Suprapubic skin (tissue), 3 donors: ENCODE data around the gene NFATC2.

ENCODE experiments used
- EP300 ChIP-seq: sonication (generic); formaldehyde crosslinking; IDR thresholded peaks from one replicate; pipeline ENCODE4 v1.6.1; 2017; ENCODE audit warnings: antibody characterized with exemption
- POLR2A ChIP-seq, 2 donors: fragments of 450-650 bp; IDR thresholded peaks; one replicate each; pipeline ENCODE4 v1.6.1; 2017; ENCODE audit warnings: antibody characterized with exemption in 2 of 2, mild to moderate bottlenecking in 2 of 2, moderate library complexity in 2 of 2
- TF ChIP-seq, protein P1 (sequence below), 2 donors: fragments of 200-600 bp in 1 of 2; fragments of 450-650 bp in 1 of 2; sonication (generic) in 1 of 2; IDR thresholded peaks; one replicate each; pipeline ENCODE4 v1.5.1; 2016 to 2019; ENCODE audit warnings: antibody characterized with exemption in 2 of 2, mild to moderate bottlenecking in 1 of 2, moderate library complexity in 1 of 2

DNA sequence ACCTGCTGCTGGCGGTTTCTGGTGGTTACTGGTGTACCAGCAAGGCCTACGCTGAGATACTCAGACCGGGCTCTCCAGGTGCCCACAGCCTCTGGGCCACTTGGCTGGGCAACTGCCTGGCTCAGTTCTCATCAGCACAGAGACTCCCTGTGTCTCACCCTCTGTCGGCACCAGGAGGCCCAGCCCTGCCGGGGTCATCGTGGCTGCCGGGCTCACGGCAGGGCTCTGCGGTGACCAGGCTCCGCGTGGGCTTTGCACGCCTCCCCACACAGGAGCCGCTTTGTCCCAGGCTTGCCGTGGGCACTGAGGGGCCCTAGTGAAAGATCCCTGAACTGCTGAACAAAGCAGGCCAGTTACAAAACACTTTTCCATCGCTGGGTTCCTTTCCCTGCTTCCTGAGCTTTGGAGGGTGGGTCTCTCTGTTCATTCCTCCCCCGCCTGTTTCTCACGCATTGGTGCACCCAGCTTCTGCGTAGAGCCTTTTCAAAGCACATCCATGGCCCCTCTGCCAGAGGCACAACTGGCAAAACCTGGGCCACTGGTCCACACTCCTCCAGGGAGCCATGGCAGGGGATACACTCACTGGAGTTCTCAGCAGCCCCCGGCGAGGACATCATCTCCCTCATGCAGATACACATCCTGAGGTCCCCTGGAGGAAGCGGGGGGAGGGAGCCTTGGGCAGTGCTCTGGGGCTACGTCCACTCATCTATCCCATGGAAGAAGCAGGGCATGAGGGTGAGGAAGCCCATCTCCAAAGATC is 117.0 kb downstream of the NFATC2 start:
- TF ChIP-seq, protein P1, sequence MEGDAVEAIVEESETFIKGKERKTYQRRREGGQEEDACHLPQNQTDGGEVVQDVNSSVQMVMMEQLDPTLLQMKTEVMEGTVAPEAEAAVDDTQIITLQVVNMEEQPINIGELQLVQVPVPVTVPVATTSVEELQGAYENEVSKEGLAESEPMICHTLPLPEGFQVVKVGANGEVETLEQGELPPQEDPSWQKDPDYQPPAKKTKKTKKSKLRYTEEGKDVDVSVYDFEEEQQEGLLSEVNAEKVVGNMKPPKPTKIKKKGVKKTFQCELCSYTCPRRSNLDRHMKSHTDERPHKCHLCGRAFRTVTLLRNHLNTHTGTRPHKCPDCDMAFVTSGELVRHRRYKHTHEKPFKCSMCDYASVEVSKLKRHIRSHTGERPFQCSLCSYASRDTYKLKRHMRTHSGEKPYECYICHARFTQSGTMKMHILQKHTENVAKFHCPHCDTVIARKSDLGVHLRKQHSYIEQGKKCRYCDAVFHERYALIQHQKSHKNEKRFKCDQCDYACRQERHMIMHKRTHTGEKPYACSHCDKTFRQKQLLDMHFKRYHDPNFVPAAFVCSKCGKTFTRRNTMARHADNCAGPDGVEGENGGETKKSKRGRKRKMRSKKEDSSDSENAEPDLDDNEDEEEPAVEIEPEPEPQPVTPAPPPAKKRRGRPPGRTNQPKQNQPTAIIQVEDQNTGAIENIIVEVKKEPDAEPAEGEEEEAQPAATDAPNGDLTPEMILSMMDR (IDR thresholded peaks at IDR 0.05) = no peak
- TF ChIP-seq POLR2A (IDR thresholded peaks at IDR 0.05) = no peak
- TF ChIP-seq EP300 = no peak
